Caco-2 (cell line): ENCODE data around the gene SCG2. TPM values are rescaled to one million over a fixed set of nuclear protein-coding genes. Genes with fewer than 3 reads are reported as not detected.

ENCODE experiments used
- BruUV-seq: library from RNA; stranded (reverse); fragments of 400-500 nt; replicated peaks from 2 replicates; lab custom pipeline; 2021; lab: Mats Ljungman, UMichigan
- CTCF ChIA-PET: fragments of 300-600 bp; sonication (Branson Sonifier 250); formaldehyde crosslinking; loops from one replicate; lab custom pipeline; 2022; ENCODE audit warnings: antibody characterized with exemption; lab: Charles Lee
- POLR2A ChIA-PET: fragments of 300-600 bp; sonication (Branson Sonifier 250); formaldehyde crosslinking; loops from one replicate; lab custom pipeline; 2022; ENCODE audit warnings: antibody characterized with exemption; lab: Charles Lee
- DNase-seq, 2 experiments: peaks; one replicate each; pipeline versions ENCODE4 v3.0.0 to v3.0.0-alpha.2; 2020 to 2022
- H3K27me3 ChIP-seq: replicated peaks from 2 replicates; pipeline ENCODE4 v1.6.0; 2011; ENCODE audit warnings: low read length; ENCODE audit not compliant: control insufficient read depth, insufficient read depth
- H3K36me3 ChIP-seq: 2 replicates; pipeline ENCODE4 v1.5.1; 2011; ENCODE audit warnings: low read length; ENCODE audit not compliant: control insufficient read depth, insufficient read depth
- H3K4me1 ChIP-seq: fragments of 250-450 bp; sonication (Bioruptor Pico); 2 replicates; pipeline ENCODE4 v1.5.1; 2020; ENCODE audit warnings: mild to moderate bottlenecking
- H3K4me3 ChIP-seq: 2 replicates; pipeline ENCODE4 v1.5.1; 2011; ENCODE audit warnings: low read depth, mild to moderate bottlenecking, control low read depth, low read length
- H3K9me3 ChIP-seq: fragments of 250-450 bp; sonication (Bioruptor Pico); 2 replicates; pipeline ENCODE4 v1.5.1; 2020; ENCODE audit warnings: mild to moderate bottlenecking, moderate library complexity
- H3K27ac Mint-ChIP-seq: one replicate; pipeline ENCODE4 v1.8.0; 2022; ENCODE audit warnings: mixed read lengths; ENCODE audit not compliant: unreplicated experiment
- H3K27me3 Mint-ChIP-seq: one replicate; pipeline ENCODE4 v1.8.0; 2022; ENCODE audit warnings: mixed read lengths; ENCODE audit not compliant: insufficient read depth, unreplicated experiment
- H3K36me3 Mint-ChIP-seq: one replicate; pipeline ENCODE4 v1.8.0; 2022; ENCODE audit warnings: mild to moderate bottlenecking, mixed read lengths; ENCODE audit not compliant: insufficient read depth, unreplicated experiment
- H3K4me1 Mint-ChIP-seq: one replicate; pipeline ENCODE4 v1.8.0; 2022; ENCODE audit warnings: low read depth, mixed read lengths; ENCODE audit not compliant: unreplicated experiment
- H3K4me3 Mint-ChIP-seq: one replicate; pipeline ENCODE4 v1.8.0; 2022; ENCODE audit warnings: mild to moderate bottlenecking, moderate library complexity, mixed read lengths; ENCODE audit not compliant: unreplicated experiment
- H3K9me3 Mint-ChIP-seq: one replicate; pipeline ENCODE4 v1.8.0; 2022; ENCODE audit warnings: mixed read lengths; ENCODE audit not compliant: unreplicated experiment
- intact Hi-C: fragments of 100-400 bp; cut with micrococcal nuclease; formaldehyde crosslinking; loops from one replicate; pipeline ENCODE4 v1.10.0; 2022; ENCODE audit not compliant: unreplicated experiment
- total RNA-seq: library from RNA; stranded (reverse); gene quantifications from 2 replicates; pipeline ENCODE4 v1.2.3, GENCODE V29; 2022
- TF ChIP-seq, protein P1 (sequence below), 2 experiments: fragments of 200-600 bp in 1 of 2; IDR thresholded peaks; 1 replicate in 1 of 2; 2 replicates in 1 of 2; pipeline versions ENCODE4 v1.5.1 to v1.8.0; 2011 to 2022; ENCODE audit warnings: antibody characterized with exemption in 1 of 2, control low read depth in 1 of 2, inconsistent platforms in 1 of 2, low read depth in 1 of 2, low read length in 1 of 2, mild to moderate bottlenecking in 1 of 2, moderate library complexity in 1 of 2; ENCODE audit not compliant: insufficient read depth in 1 of 2, severe bottlenecking in 1 of 2, unreplicated experiment in 1 of 2

Gene SCG2
- total RNA-seq, 1 experiment from 2014 or later = 0.41 TPM

DNA sequence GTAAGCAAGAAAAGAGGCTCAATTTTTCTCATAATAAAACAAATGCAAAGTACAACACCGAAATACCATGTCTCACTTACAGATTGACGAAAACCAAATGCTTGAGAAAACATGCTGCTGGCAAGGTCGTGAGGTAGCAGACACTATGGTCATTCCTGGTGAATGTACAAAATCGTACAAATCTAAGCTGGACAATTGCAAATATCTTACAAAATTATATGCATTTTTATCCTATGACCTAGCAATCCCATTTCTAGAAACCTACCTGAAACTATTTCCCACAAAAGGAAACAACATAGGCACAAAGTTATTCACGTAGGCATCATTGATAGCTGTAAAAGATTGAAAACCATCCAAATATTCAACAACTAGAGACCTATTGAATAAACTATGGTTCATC lies 54.0 kb downstream of the SCG2 start:
- no peaks in the 10 kb centered on the region for H3K9me3 Mint-ChIP-seq
- H3K27me3 Mint-ChIP-seq = no peaks in the 10 kb centered on the region
- no peaks in the 10 kb centered on the region for H3K27me3 ChIP-seq
- no peaks in the 10 kb centered on the region for H3K36me3 Mint-ChIP-seq
- H3K9me3 ChIP-seq = no peaks in the 10 kb centered on the region
- no peak for DNase-seq
- H3K36me3 ChIP-seq = no peaks in the 10 kb centered on the region
- H3K4me1 Mint-ChIP-seq = no peaks in the 10 kb centered on the region
- no peak overlapping the region for H3K4me3 Mint-ChIP-seq
- no TSS peak for BruUV-seq
- no peak overlapping the region for H3K27ac Mint-ChIP-seq
- no peak overlapping the region for H3K4me3 ChIP-seq
- ChIA-PET POLR2A (no interaction called here), CTCF (no interaction called here)
- peaks cover 4% of the 10 kb centered on the region; the same call in 1 of the 2 replicates for H3K4me1 ChIP-seq
- TF ChIP-seq, protein P1, sequence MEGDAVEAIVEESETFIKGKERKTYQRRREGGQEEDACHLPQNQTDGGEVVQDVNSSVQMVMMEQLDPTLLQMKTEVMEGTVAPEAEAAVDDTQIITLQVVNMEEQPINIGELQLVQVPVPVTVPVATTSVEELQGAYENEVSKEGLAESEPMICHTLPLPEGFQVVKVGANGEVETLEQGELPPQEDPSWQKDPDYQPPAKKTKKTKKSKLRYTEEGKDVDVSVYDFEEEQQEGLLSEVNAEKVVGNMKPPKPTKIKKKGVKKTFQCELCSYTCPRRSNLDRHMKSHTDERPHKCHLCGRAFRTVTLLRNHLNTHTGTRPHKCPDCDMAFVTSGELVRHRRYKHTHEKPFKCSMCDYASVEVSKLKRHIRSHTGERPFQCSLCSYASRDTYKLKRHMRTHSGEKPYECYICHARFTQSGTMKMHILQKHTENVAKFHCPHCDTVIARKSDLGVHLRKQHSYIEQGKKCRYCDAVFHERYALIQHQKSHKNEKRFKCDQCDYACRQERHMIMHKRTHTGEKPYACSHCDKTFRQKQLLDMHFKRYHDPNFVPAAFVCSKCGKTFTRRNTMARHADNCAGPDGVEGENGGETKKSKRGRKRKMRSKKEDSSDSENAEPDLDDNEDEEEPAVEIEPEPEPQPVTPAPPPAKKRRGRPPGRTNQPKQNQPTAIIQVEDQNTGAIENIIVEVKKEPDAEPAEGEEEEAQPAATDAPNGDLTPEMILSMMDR (IDR thresholded peaks at IDR 0.05; ENCODE audit: insufficient read depth in 1 of 2, low read depth in 1 of 2, low read length in 1 of 2, severe bottlenecking in 1 of 2, unreplicated experiment in 1 of 2) = no peak
- intact Hi-C loops = no loop called here

Other genes with a start within 250 kb of the SCG2 start
- gene AP1S3, start 235.2 kb upstream of the SCG2 start, total RNA-seq = 180 TPM in 2 replicates